GM12891 (cell line): Measurements from ENCODE around the gene WDR64.

Source experiments
- PAX5 ChIP-seq: IDR thresholded peaks from 2 replicates; pipeline ENCODE4 v1.6.1; 2011; ENCODE audit warnings: low read length, moderate library complexity, mild to moderate bottlenecking; ENCODE audit not compliant: insufficient read depth, severe bottlenecking
- POLR2A ChIP-seq: IDR thresholded peaks from 2 replicates; pipeline ENCODE4 v1.6.1; 2011; ENCODE audit warnings: low read depth, low read length, control low read depth
- POLR2AphosphoS5 ChIP-seq: IDR thresholded peaks from 2 replicates; pipeline ENCODE4 v1.6.1; 2011; ENCODE audit warnings: low read depth, low read length, control low read depth
- TAF1 ChIP-seq: IDR thresholded peaks from 2 replicates; pipeline ENCODE4 v1.6.1; 2011; ENCODE audit warnings: low read depth, low read length, control low read depth

GRCh38 chr1:241825581-241825980, 173.5 kb downstream of the WDR64 start:
- TF ChIP-seq POLR2A (no peak), POLR2AphosphoS5 (no peak), TAF1 (no peak), PAX5 (no peak)
